HFFc6 (cell line): Measurements from ENCODE around the gene LGALS13. TPM values are rescaled to one million over a fixed set of nuclear protein-coding genes. Genes with fewer than 3 reads are reported as not detected.

ENCODE experiments used
- DNase-seq: peaks from one replicate; pipeline ENCODE4 v3.0.0-alpha.2; 2018
- H3K27ac Mint-ChIP-seq: 2 replicates; pipeline ENCODE4 v1.8.0; 2020; ENCODE audit warnings: mild to moderate bottlenecking, mixed read lengths
- H3K27me3 Mint-ChIP-seq: 2 replicates; pipeline ENCODE4 v1.8.0; 2021; ENCODE audit warnings: mild to moderate bottlenecking, moderate library complexity, mixed read lengths; ENCODE audit not compliant: insufficient read depth
- H3K36me3 Mint-ChIP-seq: 2 replicates; pipeline ENCODE4 v1.8.0; 2021; ENCODE audit warnings: low read depth, mixed read lengths
- H3K4me1 Mint-ChIP-seq: 2 replicates; pipeline ENCODE4 v1.8.0; 2020; ENCODE audit warnings: low read depth, mixed read lengths
- H3K4me3 Mint-ChIP-seq: 2 replicates; pipeline ENCODE4 v1.8.0; 2020; ENCODE audit warnings: mild to moderate bottlenecking, moderate library complexity, mixed read lengths
- H3K9me3 Mint-ChIP-seq: 2 replicates; pipeline ENCODE4 v1.8.0; 2020; ENCODE audit warnings: mild to moderate bottlenecking, mixed read lengths
- total RNA-seq, 6 experiments: library from RNA; stranded (reverse); fragmentation: NEBNext Ultra II Directional; extraction: Animal tissue kit (Norgen Biotek cat#: 25700); gene quantifications; 2 replicates in 1 of 6; 3 replicates in 5 of 6; pipeline ENCODE4 v1.2.3, GENCODE V29; 2021
- TF ChIP-seq, protein P1 (sequence below): fragments of 200-600 bp; sonication (generic); IDR thresholded peaks from 2 replicates; pipeline ENCODE4 v1.5.0; 2021; ENCODE audit warnings: antibody characterized with exemption, mild to moderate bottlenecking

Gene LGALS13
- total RNA-seq, 6 experiments from 2014 or later: not detected

DNA sequence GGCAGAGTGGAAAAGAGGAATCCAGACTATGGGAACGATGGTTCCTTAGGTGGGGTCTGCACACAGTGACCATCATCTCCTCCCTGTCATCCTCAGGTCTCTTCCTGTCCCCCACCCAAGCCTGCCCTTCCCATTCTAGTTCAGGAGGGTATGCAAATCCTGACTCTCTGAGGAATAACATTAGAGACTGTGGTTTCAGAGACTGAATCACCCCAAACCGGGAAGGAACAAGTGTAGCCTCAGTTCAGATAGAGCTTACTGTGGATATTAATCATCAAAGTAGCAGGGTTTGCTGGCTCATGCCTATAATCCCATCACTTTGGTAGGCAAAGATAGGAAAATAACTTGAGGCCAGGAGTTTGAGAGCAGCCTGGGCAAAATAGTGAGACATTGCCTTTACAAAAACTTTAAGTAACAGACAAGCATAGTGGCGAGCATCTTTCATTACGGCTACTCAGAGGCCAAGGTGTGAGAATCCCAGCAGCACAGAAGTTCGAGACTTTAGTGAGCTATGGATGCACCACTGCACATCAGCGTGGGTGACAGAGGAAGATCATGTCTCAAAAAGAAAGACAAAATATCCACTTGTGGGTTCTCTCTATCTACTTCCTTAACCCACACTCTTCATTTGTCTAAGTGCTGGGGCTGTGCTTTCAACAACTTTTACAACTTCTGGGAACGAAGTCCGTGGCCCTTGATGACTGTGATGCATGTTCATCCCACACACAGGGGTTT is 19.3 kb upstream of the LGALS13 start:
- no peak overlapping the region for H3K27ac Mint-ChIP-seq
- H3K9me3 Mint-ChIP-seq: peaks cover 4% of the 10 kb centered on the region; the same call in 1 of the 2 replicates
- H3K4me1 Mint-ChIP-seq: no peaks in the 10 kb centered on the region
- no peak overlapping the region for H3K4me3 Mint-ChIP-seq
- no peaks in the 10 kb centered on the region for H3K36me3 Mint-ChIP-seq
- H3K27me3 Mint-ChIP-seq: no peaks in the 10 kb centered on the region; the same call in 1 of the 2 replicates
- TF ChIP-seq, protein P1, sequence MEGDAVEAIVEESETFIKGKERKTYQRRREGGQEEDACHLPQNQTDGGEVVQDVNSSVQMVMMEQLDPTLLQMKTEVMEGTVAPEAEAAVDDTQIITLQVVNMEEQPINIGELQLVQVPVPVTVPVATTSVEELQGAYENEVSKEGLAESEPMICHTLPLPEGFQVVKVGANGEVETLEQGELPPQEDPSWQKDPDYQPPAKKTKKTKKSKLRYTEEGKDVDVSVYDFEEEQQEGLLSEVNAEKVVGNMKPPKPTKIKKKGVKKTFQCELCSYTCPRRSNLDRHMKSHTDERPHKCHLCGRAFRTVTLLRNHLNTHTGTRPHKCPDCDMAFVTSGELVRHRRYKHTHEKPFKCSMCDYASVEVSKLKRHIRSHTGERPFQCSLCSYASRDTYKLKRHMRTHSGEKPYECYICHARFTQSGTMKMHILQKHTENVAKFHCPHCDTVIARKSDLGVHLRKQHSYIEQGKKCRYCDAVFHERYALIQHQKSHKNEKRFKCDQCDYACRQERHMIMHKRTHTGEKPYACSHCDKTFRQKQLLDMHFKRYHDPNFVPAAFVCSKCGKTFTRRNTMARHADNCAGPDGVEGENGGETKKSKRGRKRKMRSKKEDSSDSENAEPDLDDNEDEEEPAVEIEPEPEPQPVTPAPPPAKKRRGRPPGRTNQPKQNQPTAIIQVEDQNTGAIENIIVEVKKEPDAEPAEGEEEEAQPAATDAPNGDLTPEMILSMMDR: no peak
- no peak for DNase-seq

DNA sequence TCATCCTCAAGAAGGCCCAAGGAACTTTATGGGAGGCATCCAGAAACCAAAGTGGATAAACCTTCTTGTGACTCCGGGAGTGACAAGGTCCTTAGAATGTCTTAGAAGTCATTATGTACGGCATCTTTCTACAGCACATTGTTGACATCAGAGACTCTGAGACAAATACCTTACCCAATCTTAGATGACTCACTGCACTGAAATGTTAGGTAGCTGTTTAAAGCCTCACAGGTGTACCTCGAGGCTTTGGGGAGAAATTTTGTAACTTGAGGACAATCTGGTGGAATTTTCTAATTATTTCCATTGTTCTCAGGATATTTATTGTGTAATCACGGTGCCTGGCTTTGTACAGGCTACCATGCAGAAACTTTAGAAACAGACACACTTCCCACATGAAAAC is 14.8 kb upstream of the LGALS13 start:
- no peaks in the 10 kb centered on the region for H3K27me3 Mint-ChIP-seq
- no peaks in the 10 kb centered on the region for H3K36me3 Mint-ChIP-seq
- H3K9me3 Mint-ChIP-seq: peaks cover 4% of the 10 kb centered on the region; the same call in 1 of the 2 replicates
- no peaks in the 10 kb centered on the region for H3K4me1 Mint-ChIP-seq
- H3K27ac Mint-ChIP-seq: no peak overlapping the region
- no peak for DNase-seq
- TF ChIP-seq, protein P1: no peak
- H3K4me3 Mint-ChIP-seq: no peak overlapping the region

DNA sequence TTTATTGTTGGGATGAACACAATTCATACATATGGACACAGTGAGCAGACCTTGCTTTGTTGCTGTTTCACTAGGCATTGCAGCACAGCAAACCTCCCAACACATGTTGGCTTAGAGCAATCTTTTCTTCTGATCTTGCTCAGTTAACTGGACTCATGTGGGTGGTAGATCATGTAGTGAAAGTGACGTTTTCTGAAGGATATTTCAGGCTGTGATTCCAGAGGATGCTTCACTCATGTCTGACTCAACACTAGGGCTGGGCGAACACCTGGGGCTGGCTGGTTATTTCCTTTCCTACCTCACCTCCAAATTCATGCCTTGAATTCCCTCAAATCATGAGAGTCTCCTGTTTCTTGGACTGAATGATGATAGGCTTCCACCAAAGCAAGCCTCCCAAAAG is 14.3 kb upstream of the LGALS13 start:
- Mint-ChIP-seq H3K27ac (no peak overlapping the region), H3K4me3 (no peak overlapping the region)

DNA sequence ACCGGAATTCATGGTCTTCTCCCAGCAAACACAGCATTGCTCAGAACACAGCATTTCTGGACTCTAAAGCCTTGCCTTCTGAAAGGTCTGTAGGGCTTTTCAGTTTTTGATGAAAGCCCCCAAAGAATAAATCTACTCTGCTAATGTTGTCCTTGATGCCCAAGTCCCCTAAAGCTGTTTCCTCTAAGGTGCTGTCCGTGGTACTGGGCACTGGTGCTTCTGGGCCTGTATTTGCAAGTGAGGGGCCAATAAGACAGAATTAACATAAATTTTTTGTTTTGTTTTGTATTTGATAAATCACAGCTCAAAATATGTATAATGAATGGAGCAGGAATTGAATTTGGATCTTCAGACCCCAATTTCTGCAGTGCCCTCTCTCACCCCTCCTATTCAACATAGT is 12.1 kb upstream of the LGALS13 start:
- TF ChIP-seq, protein P1: no peak
- H3K36me3 Mint-ChIP-seq: no peaks in the 10 kb centered on the region
- no peak overlapping the region for H3K27ac Mint-ChIP-seq
- H3K4me3 Mint-ChIP-seq: no peak overlapping the region
- H3K9me3 Mint-ChIP-seq: peaks cover 4% of the 10 kb centered on the region; the same call in 1 of the 2 replicates
- H3K4me1 Mint-ChIP-seq: no peaks in the 10 kb centered on the region
- H3K27me3 Mint-ChIP-seq: 0 out of 2 replicates have a peak, but pooled peaks cover 3% of the 10 kb centered on the region
- no peak for DNase-seq

More for the DNA sequence above, 14.3 kb upstream of the LGALS13 start:
- no peaks in the 10 kb centered on the region for H3K27me3 Mint-ChIP-seq
- H3K4me1 Mint-ChIP-seq: no peaks in the 10 kb centered on the region
- no peaks in the 10 kb centered on the region for H3K36me3 Mint-ChIP-seq
- no peak for DNase-seq
- TF ChIP-seq, protein P1: no peak
- H3K9me3 Mint-ChIP-seq: peaks cover 4% of the 10 kb centered on the region; the same call in 1 of the 2 replicates

DNA sequence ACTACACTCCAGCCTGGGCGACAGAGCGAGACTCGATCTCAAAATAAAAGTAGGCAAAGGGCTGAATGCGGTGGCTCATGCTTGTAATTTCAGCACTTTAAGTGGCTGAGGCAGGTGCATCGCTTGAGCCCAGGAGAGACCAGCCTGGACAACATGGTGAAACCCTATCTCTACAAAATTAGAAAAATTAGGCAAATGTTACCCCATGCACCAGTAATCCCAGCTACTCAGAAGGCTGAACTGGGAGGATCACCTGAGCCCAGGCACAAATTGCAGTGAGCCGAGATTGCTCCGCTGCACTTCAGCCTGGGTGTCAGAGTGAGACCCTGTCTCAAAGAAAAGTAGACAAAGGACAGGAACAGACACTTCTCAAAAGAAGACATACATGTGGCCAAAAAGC is 9.9 kb upstream of the LGALS13 start:
- no peak overlapping the region for H3K27ac Mint-ChIP-seq
- no peaks in the 10 kb centered on the region for H3K36me3 Mint-ChIP-seq
- DNase-seq: no peak
- no peak overlapping the region for H3K4me3 Mint-ChIP-seq
- TF ChIP-seq, protein P1: no peak
- H3K9me3 Mint-ChIP-seq: peaks cover under 1% of the 10 kb centered on the region; the same call in 1 of the 2 replicates
- no peaks in the 10 kb centered on the region for H3K4me1 Mint-ChIP-seq
- peaks cover 3% of the 10 kb centered on the region; the same call in 1 of the 2 replicates for H3K27me3 Mint-ChIP-seq
